Liver (tissue), 9 donors: ENCODE results near the gene CCL21. TPM values are rescaled to one million over a fixed set of nuclear protein-coding genes. Genes with fewer than 3 reads are reported as not detected.

Experiments used
- DNase-seq: peaks from one replicate; pipeline ENCODE4 v3.0.0-alpha.2; 2017; ENCODE audit warnings: low spot score
- H3K27ac ChIP-seq, 2 donors: one replicate each; pipeline ENCODE4 v1.7.0; 2013; ENCODE audit warnings: inconsistent platforms in 2 of 2, low read length in 2 of 2, control low read depth in 1 of 2, low read depth in 1 of 2, mild to moderate bottlenecking in 1 of 2
- H3K27me3 ChIP-seq, 4 donors: one replicate each; pipeline versions ENCODE4 v1.6.1 to v1.7.0; 2013; ENCODE audit warnings: low read length in 3 of 4, inconsistent platforms in 1 of 4, mild to moderate bottlenecking in 1 of 4, moderate library complexity in 1 of 4; ENCODE audit not compliant: control insufficient read depth in 4 of 4, insufficient read depth in 4 of 4
- H3K36me3 ChIP-seq, 4 donors: one replicate each; pipeline versions ENCODE4 v1.6.1 to v1.7.0; 2013; ENCODE audit warnings: low read length in 3 of 4, mild to moderate bottlenecking in 3 of 4, low read depth in 1 of 4, moderate library complexity in 1 of 4; ENCODE audit not compliant: control insufficient read depth in 4 of 4, insufficient read depth in 3 of 4
- H3K4me1 ChIP-seq, 4 donors: one replicate each; pipeline versions ENCODE4 v1.6.1 to v1.7.0; 2013; ENCODE audit warnings: low read length in 3 of 4, mild to moderate bottlenecking in 3 of 4, moderate library complexity in 1 of 4; ENCODE audit not compliant: control insufficient read depth in 4 of 4, insufficient read depth in 4 of 4
- H3K4me3 ChIP-seq, 3 donors: one replicate each; pipeline versions ENCODE4 v1.6.1 to v1.7.0; 2013; ENCODE audit warnings: low read length in 3 of 3, control low read depth in 1 of 3, low read depth in 1 of 3, mild to moderate bottlenecking in 1 of 3
- H3K9ac ChIP-seq, 2 donors: one replicate each; pipeline ENCODE4 v1.7.0; 2013; ENCODE audit warnings: low read length in 2 of 2, mild to moderate bottlenecking in 2 of 2, moderate library complexity in 2 of 2, control low read depth in 1 of 2, low read depth in 1 of 2
- H3K9me3 ChIP-seq, 4 donors: one replicate each; pipeline versions ENCODE4 v1.6.1 to v1.7.0; 2013; ENCODE audit warnings: low read length in 3 of 4; ENCODE audit not compliant: control insufficient read depth in 4 of 4
- EGR1 ChIP-seq, 2 donors: IDR thresholded peaks; 2 replicates each; pipeline ENCODE4 v1.6.1; 2016 to 2018; ENCODE audit warnings: antibody characterized with exemption in 2 of 2, low read depth in 2 of 2
- FOXA1 ChIP-seq: IDR thresholded peaks from 2 replicates; pipeline ENCODE4 v1.6.1; 2016; ENCODE audit warnings: antibody characterized with exemption
- FOXA2 ChIP-seq: IDR thresholded peaks from 2 replicates; pipeline ENCODE4 v1.6.1; 2016; ENCODE audit warnings: antibody characterized with exemption
- GABPA ChIP-seq, 2 donors: IDR thresholded peaks in 1 of 2; conservative IDR thresholded peaks in 1 of 2; 2 replicates each; pipeline ENCODE4 v1.6.1; 2016; ENCODE audit warnings: antibody characterized with exemption in 2 of 2, mild to moderate bottlenecking in 1 of 2, moderate library complexity in 1 of 2
- HNF4A ChIP-seq, 2 donors: conservative IDR thresholded peaks; 2 replicates each; pipeline ENCODE4 v1.6.1; 2016; ENCODE audit warnings: antibody characterized with exemption in 2 of 2, mild to moderate bottlenecking in 2 of 2
- HNF4G ChIP-seq: IDR thresholded peaks from 2 replicates; pipeline ENCODE4 v1.6.1; 2016; ENCODE audit warnings: antibody characterized with exemption
- JUND ChIP-seq, 2 donors: IDR thresholded peaks; 2 replicates each; pipeline ENCODE4 v1.6.1; 2016; ENCODE audit warnings: antibody characterized with exemption in 2 of 2
- NR2F2 ChIP-seq: IDR thresholded peaks from 2 replicates; pipeline ENCODE4 v1.6.1; 2016; ENCODE audit warnings: antibody characterized with exemption
- RXRA ChIP-seq, 2 donors: IDR thresholded peaks; 2 replicates each; pipeline ENCODE4 v1.6.1; 2017 to 2018; ENCODE audit warnings: antibody characterized with exemption in 2 of 2, mild to moderate bottlenecking in 1 of 2
- SP1 ChIP-seq: IDR thresholded peaks from 2 replicates; pipeline ENCODE4 v1.6.1; 2018; ENCODE audit warnings: antibody characterized with exemption, mild to moderate bottlenecking
- TAF1 ChIP-seq: conservative IDR thresholded peaks from 2 replicates; pipeline ENCODE4 v1.6.1; 2016; ENCODE audit warnings: antibody characterized with exemption, mild to moderate bottlenecking
- YY1 ChIP-seq: IDR thresholded peaks from 2 replicates; pipeline ENCODE4 v1.6.1; 2016; ENCODE audit warnings: antibody characterized with exemption, mild to moderate bottlenecking
- ZBTB33 ChIP-seq: IDR thresholded peaks from 2 replicates; pipeline ENCODE4 v1.6.1; 2016; ENCODE audit warnings: antibody characterized with exemption
- WGBS: extraction: QIAGEN DNeasy Blood & Tissue Kit; methylation state at CpG from one replicate; pipeline ENCODE4 v1.1.7; 2013; 5-methylcytosine and 5-hydroxymethylcytosine counted together
- polyA plus RNA-seq, 2 donors: library from polyadenylated mRNA; stranded (reverse) in 1 of 2; unstranded in 1 of 2; fragments of 200-250 nt in 1 of 2; fragments of >200 nt in 1 of 2; fragmentation: Nextera tagmentation in 1 of 2; extraction: Ambion mirVana in 1 of 2; gene quantifications; one replicate each; pipeline versions ENCODE4 v1.2.1 to v1.2.3, GENCODE V29; 2013 to 2015
- total RNA-seq, 2 donors: library from RNA; depleted of rRNA; stranded (reverse); fragments of >200 nt; gene quantifications; one replicate each; pipeline ENCODE4 v1.2.3, GENCODE V29; 2014
- TF ChIP-seq, protein P1 (sequence below): IDR thresholded peaks from 2 replicates; pipeline ENCODE4 v1.6.1; 2016; ENCODE audit warnings: antibody characterized with exemption, mild to moderate bottlenecking
- TF ChIP-seq, protein P2 (sequence below): fragments of 150-350 bp; IDR thresholded peaks from 2 replicates; pipeline ENCODE4 v1.5.1; 2017; ENCODE audit warnings: improper control_type of control experiment, low read depth, low read length; ENCODE audit not compliant: missing input control
- TF ChIP-seq, protein P3 (sequence below): IDR thresholded peaks from 2 replicates; pipeline ENCODE4 v1.6.1; 2016; ENCODE audit warnings: antibody characterized with exemption
- donor health status: healthy.
- donor health status: healthy.
- donor health status: healthy.
- donor health status: healthy.
- donor health status: healthy.

The CCL21 gene
- total and polyA plus RNA-seq, 4 donors = 2.2 to 31.0 (median 10.6) TPM

DNA sequence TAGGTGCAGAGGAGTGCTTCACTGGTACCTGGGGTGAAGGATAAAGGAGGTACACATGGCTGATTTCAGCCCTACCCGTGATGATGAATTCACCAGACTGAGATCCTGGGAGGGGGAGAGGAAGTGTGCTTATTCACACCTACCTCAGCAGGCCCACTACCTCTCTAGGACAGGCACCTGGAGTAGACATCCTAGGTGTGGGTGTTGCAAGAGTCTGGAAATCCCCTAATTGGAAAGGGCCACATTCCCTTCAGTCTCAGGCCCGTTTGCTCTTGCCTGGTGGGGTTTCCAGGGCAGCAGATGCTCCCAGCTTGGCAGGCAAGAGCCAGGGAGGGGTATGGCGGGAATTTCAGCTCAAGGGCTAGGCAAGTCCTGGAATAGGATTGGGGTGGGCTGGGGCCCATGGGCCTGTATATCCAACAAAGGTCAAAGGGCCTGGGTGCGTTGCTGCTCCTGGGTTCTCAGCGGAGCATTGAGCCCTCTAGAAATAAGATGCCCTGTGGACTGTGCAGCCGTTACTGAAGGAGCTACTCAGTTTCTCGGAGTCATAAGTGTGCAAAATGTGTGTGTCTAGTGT, 5.8 kb upstream of the CCL21 start:
- DNase-seq = no peak
- no peaks in the 10 kb centered on the region for H3K9me3 ChIP-seq
- no peak overlapping the region for H3K27ac ChIP-seq
- H3K9ac ChIP-seq = no peak overlapping the region
- no peaks in the 10 kb centered on the region for H3K36me3 ChIP-seq
- TF ChIP-seq SP1 = no peak
- TF ChIP-seq, protein P1, sequence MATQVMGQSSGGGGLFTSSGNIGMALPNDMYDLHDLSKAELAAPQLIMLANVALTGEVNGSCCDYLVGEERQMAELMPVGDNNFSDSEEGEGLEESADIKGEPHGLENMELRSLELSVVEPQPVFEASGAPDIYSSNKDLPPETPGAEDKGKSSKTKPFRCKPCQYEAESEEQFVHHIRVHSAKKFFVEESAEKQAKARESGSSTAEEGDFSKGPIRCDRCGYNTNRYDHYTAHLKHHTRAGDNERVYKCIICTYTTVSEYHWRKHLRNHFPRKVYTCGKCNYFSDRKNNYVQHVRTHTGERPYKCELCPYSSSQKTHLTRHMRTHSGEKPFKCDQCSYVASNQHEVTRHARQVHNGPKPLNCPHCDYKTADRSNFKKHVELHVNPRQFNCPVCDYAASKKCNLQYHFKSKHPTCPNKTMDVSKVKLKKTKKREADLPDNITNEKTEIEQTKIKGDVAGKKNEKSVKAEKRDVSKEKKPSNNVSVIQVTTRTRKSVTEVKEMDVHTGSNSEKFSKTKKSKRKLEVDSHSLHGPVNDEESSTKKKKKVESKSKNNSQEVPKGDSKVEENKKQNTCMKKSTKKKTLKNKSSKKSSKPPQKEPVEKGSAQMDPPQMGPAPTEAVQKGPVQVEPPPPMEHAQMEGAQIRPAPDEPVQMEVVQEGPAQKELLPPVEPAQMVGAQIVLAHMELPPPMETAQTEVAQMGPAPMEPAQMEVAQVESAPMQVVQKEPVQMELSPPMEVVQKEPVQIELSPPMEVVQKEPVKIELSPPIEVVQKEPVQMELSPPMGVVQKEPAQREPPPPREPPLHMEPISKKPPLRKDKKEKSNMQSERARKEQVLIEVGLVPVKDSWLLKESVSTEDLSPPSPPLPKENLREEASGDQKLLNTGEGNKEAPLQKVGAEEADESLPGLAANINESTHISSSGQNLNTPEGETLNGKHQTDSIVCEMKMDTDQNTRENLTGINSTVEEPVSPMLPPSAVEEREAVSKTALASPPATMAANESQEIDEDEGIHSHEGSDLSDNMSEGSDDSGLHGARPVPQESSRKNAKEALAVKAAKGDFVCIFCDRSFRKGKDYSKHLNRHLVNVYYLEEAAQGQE = no peak
- no peak for TF ChIP-seq JUND (IDR thresholded peaks at IDR 0.05)
- no peak for TF ChIP-seq RXRA (IDR thresholded peaks at IDR 0.05)
- no peak for TF ChIP-seq HNF4A (conservative IDR thresholded peaks at IDR 0.05)
- TF ChIP-seq HNF4G = no peak
- TF ChIP-seq EGR1 (IDR thresholded peaks at IDR 0.05; ENCODE audit: low read depth in 2 of 2) = no peak
- no peak for TF ChIP-seq YY1
- no peak for TF ChIP-seq FOXA1
- TF ChIP-seq ZBTB33 = no peak
- no peak for TF ChIP-seq GABPA (IDR thresholded peaks at IDR 0.05 in 1 of 2, conservative IDR thresholded peaks at IDR 0.05 in 1 of 2)
- no peak overlapping the region for H3K4me3 ChIP-seq
- peaks cover 0 to 12% (median 8%) of the 10 kb centered on the region in 4 donors for H3K4me1 ChIP-seq
- 86% methylated on average over 7 of the region's 7 CpGs for WGBS
- H3K27me3 ChIP-seq = no peaks in the 10 kb centered on the region

- no peak overlapping the region for H3K4me3 ChIP-seq
- H3K27me3 ChIP-seq = no peaks in the 10 kb centered on the region
- no peak for DNase-seq
- H3K9ac ChIP-seq = no peak overlapping the region
- TF ChIP-seq HNF4A (conservative IDR thresholded peaks at IDR 0.05) = no peak
- TF ChIP-seq FOXA1 = no peak
- TF ChIP-seq GABPA (IDR thresholded peaks at IDR 0.05 in 1 of 2, conservative IDR thresholded peaks at IDR 0.05 in 1 of 2) = no peak
- H3K27ac ChIP-seq = no peak overlapping the region
- peaks cover 0 to 23% (median 10%) of the 10 kb centered on the region in 4 donors for H3K4me1 ChIP-seq
- no peaks in the 10 kb centered on the region for H3K9me3 ChIP-seq
- no peaks in the 10 kb centered on the region for H3K36me3 ChIP-seq
Observed at GRCh38 chr9:34714007-34714406, 4.1 kb upstream of the CCL21 start.

- H3K9ac ChIP-seq = no peak overlapping the region
- H3K4me3 ChIP-seq = no peak overlapping the region
- no peaks in the 10 kb centered on the region for H3K36me3 ChIP-seq
- 75% methylated on average over 1 of the region's 1 CpG for WGBS
- peaks cover 0 to 10% (median 2%) of the 10 kb centered on the region in 4 donors for H3K4me1 ChIP-seq
- H3K27ac ChIP-seq = no peak overlapping the region
- no peaks in the 10 kb centered on the region for H3K9me3 ChIP-seq
- no peaks in the 10 kb centered on the region for H3K27me3 ChIP-seq
- DNase-seq = no peak
- TF ChIP-seq YY1 (no peak), TAF1 (no peak), GABPA (IDR thresholded peaks at IDR 0.05 in 1 of 2, conservative IDR thresholded peaks at IDR 0.05 in 1 of 2) (no peak), EGR1 (IDR thresholded peaks at IDR 0.05; ENCODE audit: low read depth in 2 of 2) (no peak), FOXA2 (no peak), HNF4G (no peak), NR2F2 (no peak), JUND (IDR thresholded peaks at IDR 0.05) (no peak), HNF4A (conservative IDR thresholded peaks at IDR 0.05) (no peak)
- TF ChIP-seq, protein P2, sequence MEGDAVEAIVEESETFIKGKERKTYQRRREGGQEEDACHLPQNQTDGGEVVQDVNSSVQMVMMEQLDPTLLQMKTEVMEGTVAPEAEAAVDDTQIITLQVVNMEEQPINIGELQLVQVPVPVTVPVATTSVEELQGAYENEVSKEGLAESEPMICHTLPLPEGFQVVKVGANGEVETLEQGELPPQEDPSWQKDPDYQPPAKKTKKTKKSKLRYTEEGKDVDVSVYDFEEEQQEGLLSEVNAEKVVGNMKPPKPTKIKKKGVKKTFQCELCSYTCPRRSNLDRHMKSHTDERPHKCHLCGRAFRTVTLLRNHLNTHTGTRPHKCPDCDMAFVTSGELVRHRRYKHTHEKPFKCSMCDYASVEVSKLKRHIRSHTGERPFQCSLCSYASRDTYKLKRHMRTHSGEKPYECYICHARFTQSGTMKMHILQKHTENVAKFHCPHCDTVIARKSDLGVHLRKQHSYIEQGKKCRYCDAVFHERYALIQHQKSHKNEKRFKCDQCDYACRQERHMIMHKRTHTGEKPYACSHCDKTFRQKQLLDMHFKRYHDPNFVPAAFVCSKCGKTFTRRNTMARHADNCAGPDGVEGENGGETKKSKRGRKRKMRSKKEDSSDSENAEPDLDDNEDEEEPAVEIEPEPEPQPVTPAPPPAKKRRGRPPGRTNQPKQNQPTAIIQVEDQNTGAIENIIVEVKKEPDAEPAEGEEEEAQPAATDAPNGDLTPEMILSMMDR = no peak
- TF ChIP-seq, protein P3, sequence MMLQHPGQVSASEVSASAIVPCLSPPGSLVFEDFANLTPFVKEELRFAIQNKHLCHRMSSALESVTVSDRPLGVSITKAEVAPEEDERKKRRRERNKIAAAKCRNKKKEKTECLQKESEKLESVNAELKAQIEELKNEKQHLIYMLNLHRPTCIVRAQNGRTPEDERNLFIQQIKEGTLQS = no peak
- TF ChIP-seq, protein P1 = no peak
Observed at GRCh38 chr9:34712140-34712539, 2.2 kb upstream of the CCL21 start.
